NCI-H69 (cell line): ENCODE data around the gene TERF2IP.

Source experiments
- DNase-seq: peaks from one replicate; lab custom pipeline; 2025; lab: John Stamatoyannopoulos, UW

The TERF2IP gene

DNA sequence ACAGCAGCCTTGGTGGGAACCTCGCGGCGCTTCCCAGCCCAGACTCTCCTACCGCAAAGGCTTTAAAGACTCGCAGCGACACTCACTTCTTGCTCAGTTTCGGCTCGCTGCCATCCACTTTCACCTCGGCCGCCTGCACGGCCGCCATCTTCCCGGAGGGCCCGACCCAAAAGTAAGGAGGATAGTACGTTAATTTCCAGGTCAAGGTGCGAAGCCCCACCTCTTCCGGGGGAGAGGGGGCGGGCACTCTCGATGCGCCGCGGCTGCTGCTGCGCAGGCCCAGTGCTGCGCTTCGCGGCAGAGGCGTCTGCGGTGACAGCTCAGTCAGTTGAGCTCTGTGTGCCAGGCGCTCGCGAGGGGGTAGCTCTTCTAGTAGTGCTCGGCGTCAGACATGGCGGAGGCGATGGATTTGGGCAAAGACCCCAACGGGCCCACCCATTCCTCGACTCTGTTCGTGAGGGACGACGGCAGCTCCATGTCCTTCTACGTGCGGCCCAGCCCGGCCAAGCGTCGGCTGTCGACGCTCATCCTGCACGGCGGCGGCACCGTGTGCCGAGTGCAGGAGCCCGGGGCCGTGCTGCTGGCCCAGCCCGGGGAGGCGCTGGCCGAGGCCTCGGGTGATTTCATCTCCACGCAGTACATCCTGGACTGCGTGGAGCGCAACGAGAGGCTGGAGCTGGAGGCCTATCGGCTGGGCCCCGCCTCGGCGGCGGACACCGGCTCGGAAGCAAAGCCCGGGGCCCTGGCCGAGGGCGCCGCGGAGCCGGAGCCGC lies at the start of gene TERF2IP, which contains the start of gene KARS1:
TERF2IP (plus strand) TSS at position 282 of the 773 bp plus-strand sequence; CDS start at position 392, 110 bp downstream.
KARS1 (minus strand) TSS at position 174 of the 773 bp plus-strand sequence; CDS start at position 148, 26 bp downstream.
- DNase-seq = peak; percentile 92

- no peak for DNase-seq
Observed at GRCh38 chr16:75599452-75600277, 47.9 kb upstream of the TERF2IP start.

DNA sequence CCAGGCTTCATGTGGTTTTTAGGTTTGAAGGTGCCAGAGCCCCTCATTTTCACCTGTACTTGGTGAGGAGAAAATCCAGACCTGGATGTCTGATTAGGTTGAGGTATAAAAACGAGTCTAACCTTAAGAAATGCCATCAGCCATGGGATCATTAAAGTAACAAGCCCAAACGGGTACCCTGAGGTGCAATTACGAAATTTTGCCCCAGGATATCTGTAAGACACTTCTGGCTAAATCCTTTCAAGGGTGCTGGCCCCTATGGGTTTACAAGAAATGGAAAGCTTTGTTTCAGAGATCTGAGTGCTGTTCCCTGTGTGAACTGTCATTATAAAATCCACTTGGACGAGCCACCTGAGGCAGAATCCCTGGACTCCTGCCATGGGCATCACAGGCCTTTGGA lies 44.3 kb upstream of the TERF2IP start:
- no peak for DNase-seq

DNA sequence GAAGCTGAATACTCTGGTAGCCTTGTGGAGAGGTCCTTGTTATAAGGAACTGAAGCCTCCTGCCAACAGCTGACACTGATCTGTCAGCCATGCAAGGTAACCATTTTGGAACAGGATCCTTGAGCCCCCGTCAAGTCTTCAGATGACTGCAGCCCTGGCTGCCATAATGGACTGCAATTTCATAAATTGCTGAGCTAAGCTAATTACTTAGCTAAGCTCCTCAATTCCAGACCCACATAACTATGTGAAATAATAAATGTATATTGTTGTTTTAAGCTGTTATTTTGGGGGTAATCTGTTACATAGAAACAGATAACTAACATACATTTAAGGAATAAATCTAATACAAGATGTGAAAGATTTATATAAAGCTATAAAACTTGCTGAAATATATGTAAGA lies 41.1 kb upstream of the TERF2IP start:
- no peak for DNase-seq

DNA sequence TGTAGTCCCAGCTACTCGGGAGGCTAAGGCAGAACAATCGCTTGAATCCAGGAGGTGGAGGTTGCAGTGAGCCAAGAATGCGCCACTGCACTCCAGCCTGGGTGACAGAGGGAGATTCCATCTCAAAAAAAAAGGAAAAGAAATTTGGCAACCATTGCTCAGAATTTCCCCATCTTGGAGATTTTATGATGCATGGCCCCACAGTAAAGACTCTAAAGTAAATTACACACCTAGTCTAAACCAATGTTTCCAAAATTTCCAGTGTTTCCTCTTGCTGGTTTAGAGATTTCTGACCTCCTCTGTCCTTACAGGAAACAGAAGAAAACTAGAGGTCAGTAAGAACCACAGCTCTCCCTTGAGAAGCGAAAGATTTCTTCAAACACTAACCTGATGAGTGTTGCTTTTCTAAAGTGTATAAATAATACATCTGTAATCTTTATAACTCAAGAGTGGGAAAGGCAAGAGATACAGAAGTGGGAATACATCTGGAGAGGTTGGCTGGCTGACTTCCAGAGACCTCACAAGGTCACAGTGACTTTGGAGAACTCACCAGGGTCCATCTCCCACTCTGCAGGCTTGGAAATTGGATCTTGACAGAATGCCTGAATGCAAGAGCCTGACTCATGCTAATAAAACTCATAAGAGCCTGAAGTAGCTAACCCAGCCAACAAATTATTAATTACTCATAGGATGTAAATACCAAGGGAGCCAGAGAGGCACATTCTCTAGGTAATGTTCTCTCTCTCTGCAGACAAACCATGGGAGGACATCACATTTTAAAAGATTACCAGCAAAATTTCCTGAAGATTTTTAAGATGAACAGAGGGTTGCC lies 33.3 kb upstream of the TERF2IP start:
- DNase-seq = no peak

DNA sequence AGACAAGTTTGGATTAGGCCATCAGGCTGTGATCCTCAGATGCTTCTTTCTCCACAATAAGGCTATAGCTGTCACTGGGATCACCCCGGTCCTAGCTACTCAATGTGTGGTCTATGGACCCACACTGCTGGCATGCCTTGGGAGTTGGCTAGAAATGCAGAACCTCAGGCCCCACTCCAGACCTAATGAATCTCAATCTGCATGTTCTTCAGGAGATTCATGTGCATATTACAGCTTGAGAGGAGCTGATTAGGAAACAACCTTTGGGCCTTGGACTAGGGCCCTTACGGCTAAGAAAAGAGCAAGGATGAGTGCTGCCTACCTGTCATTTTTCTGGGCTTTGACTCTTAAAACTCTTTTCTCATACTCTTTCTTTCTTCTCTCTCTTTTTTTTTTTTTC lies 32.0 kb upstream of the TERF2IP start:
- no peak for DNase-seq

DNA sequence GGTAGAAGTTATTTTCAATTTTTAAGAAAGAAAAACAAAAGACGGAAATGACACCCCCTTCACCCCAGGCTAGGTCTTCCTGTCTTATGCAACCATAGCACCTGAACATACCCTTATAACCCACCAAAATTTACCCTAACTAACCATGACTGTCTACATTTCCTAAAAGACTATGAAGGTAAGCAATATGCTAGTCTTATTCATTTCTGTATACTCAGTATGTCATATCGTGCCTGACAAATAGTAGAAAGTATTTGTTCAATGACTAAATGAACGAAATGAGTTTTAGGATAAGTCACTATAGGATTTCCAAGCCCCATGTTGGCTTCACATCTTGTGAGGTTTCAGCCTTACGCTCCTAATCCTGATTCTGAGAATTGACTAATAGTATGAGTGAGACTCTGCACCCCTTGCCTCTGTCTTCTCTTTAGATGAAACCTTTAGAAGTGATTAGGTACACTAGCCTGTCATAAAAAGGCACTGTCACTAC lies 31.0 kb upstream of the TERF2IP start:
- DNase-seq = no peak

DNA sequence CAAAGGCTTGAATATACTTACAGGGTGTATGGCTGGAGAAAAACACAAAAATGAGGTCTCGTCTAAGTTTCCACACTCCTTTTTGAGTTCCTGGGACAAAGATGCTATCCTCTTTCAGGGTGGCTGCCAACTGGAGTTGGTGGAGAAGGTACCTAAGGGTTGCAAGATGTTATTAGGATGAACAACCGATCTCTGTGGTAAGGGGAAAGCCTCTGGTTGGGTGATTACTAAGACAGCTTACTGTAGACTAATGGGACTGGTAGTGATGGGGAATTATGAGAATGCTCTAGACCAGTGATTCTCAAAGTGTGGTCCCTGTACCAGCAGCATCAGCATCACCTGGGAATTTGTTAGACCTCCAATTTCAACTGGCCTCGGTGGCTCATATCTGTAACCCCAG lies 30.5 kb upstream of the TERF2IP start:
- no peak for DNase-seq

DNA sequence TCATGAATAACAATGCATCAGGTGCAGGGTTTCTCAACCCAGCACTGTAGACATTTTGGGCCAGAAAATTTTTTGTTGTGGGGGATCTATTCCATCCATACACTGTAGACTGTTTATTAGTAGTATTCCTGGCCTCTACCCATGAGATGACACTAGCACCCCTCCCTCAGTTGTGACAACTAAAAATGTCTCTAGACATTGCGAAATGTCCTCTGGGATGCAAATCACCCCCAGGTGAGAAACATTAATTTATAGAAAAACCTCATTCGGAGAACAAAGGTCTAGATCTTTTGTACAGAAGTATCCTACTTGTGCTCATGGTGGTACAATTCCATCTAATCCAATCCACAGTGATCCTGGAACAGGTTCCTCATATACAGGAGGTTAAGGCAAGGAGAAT lies 28.8 kb upstream of the TERF2IP start:
- DNase-seq = no peak

DNA sequence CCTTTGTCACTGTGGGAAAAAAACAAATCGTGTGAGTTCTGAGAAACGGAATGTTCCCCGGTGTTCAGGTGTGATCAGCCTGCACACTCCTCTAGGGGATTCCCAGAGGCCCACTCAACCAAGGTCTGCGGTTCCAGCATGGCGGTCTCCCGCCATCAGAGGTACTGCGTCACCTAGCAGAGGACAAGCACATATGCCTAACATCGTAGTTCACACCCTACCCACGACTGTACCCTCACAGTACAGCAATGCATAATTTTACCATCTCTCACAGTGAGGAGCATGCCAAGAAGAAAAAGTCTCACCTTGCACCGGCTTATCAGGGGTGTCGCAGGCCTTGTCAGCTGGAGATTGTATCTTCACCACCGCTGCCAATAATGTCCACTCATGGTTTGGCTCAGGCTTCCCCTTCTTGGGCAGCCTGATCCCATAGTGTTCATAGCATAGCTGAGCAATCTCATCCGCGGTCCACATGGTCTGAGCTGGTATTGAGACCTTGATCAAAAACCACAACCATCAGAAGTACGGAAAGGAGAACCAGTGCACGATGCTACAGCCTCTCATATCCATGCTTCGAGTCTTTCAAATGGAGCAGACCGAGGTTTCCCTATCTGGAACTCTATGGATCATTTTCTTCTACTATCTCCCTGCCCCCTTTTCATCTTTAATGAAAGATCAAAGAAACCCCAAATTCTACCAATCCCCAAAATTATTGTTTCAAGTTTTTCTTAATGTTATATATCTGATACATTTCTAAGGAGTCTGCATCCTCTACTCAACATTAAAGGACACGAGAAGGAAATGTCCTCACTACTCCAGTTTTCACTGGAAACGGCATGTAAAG lies 27.0 kb upstream of the TERF2IP start:
- DNase-seq = no peak

DNA sequence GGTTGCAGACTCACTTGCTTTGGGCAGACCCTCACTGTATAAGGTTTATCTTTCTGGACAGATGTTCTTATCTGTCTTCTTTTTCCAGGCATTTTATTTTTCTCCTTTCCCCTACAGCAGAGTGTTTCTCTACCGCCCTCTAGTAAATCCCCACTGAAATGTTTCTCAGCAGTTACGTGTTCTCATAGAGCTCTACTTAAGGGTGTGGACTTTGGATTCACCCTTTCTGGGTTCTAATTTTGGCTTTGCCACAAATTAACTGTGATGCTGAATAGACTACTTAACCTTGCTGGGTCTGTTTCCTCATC lies 26.4 kb upstream of the TERF2IP start:
- DNase-seq = peak; percentile 56

DNA sequence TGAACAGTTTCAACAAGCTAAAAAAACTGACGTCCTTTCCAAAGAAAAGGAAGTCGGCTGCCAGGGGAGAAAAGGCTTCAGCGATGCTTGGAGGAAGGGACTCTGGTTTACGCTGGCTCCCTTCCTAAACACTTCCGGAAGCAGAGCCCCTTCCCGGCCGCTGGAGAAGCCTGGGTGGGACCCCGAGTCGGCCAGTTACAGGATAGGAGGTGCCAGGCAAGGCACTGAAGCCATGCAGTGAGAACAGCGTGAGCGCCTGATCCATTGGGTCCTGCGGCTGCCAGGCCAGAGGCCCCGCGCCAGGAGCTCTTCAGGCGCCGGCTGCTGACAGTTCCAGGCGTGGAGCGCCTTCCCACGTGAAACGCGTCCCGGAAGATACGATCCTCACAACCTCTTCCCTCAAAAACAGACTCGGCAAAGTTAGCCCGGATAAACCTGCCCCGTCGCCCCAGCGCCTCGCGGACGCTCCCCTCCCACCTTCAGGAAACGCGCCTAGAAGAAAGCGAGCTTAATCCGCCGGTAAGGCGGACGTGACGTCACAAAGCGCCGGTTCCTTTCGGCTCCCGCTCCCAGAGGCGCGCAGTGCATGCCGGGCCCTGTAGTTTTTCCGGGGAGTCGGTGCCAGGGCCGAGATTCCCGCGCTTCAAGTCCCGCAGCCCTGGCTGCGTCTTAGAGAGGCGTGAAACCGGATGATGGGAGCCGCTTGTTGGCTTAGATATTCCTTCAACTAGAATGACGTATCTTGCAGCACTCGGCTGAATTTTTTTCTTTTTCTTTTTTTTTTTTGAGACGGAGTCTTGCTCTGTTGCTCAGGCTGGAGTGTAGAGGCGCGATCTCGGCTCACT lies 24.6 kb upstream of the TERF2IP start, which contains the start of gene ADAT1:
ADAT1 (minus strand) TSS at position 521 of the 845 bp plus-strand sequence. CDS start 2,482 bp downstream, outside the sequence.
- DNase-seq = peak; percentile 97

DNA sequence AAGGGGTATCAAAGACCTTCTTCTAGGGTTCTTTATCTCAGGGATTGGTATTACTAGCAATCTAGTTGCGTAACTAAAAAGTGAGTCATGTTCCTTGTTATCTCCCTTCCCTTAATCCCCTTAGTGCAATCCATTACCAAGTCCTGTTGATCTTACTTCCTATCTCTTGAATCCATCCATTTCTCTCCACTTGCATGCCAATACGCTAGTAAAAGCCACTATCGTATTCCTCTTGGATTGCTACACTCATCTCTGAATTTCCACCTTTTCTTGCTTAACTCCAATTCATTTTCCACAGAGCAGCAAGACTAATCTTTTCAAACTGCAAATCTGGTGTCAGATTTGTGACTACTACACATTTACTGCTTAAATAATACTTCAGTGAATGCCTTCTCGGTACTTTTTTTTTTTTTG lies 22.6 kb upstream of the TERF2IP start:
- no peak for DNase-seq

DNA sequence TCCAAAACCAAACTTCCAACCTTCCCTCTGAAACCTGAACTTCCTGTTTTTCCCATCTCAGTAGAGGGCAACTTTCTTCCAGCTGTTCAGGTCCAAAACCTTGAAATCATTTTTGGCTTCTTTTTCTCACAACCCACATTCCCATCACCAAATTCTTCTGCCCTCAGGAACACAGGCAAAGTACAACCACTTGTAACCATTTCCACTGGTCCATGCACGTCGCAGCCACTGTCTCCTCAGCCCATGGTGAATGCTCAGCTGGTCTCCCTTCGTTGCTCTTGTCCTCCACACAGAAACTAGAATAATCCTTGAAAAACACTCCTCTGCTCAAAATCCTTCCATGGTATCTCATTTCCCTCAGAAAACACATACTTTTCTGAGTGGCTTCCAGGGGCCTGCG lies 20.8 kb upstream of the TERF2IP start:
- DNase-seq = no peak

DNA sequence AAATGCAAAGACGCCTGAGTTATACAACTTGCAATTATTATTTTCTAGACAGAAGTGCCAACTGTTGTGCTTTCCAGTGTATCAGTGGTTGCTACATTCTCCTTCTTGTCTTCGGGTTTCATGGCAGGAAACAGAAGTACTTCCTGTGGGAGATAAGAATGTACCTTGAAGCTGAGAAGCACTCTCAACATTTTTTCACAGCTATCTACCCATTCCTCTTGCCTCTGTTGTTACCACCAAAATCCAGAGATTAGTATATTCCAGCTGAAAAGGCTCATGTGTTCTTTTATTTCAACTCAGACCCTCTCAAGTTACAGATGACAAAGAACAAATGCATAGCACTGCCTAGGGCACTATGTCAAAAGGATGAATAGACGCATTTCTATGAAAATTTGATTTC lies 19.7 kb upstream of the TERF2IP start:
- no peak for DNase-seq

- no peak for DNase-seq
Observed at GRCh38 chr16:75628351-75628750, 19.2 kb upstream of the TERF2IP start.

DNA sequence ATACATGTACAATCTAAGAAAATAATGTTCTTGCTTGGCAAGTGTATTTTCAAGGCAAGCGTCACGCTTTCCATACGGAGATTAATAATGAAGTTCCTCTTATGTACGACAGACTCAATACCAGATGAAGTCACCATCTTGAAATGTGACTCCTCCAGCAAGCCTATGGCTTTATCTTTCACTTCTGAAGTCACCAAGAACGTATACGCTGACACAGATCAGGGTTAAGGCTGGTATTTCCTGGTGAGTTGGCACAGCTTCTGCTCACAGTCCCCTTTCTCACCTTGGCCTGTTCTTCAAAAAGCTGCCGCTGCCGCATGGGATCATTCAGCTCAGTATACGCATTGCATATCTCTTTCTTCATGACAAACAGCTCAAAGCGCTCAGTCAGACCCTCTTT lies 18.4 kb upstream of the TERF2IP start:
- DNase-seq = no peak

- no peak for DNase-seq
Observed at GRCh38 chr16:75630052-75630451, 17.5 kb upstream of the TERF2IP start.

DNA sequence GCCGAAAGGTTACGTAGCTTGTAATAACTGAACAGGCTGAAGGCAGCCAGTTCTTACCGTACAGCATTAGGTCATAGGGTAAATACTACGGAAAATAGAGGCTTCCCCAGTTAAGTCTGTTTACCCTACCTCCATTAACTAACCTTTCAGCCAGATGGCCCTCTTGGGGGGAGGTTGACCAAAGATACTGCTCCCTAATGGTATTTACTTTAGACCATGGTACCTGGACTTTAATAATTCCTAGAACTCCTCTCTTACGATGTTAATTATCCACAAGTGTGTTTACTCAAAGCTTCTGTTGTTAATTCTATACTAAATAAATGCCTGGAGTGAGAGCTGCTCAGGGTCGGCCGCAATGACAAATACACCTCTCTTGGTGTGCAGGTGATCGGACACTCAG lies 14.7 kb upstream of the TERF2IP start:
- DNase-seq = peak; percentile 82

GRCh38 chr16:75635036-75635435 lies 12.5 kb upstream of the TERF2IP start:
- no peak for DNase-seq
